Activated CD4-positive, CD25-positive, alpha-beta regulatory T cell treated with anti-CD3 and anti-CD28 coated beads, Interleukin-2, amount 50 U/mL, for 16 hours (primary cell): ENCODE data around the gene CARD9.
"Not testable (repeated sequence)": the region's sequence is repeated elsewhere in the genome, so short reads cannot be mapped to it uniquely, and the experiment has no call there.

ENCODE experiments used
- DNase-seq: peaks from one replicate; pipeline ENCODE4 v3.0.0-alpha.2; 2020; ENCODE audit warnings: low read depth, low spot score

Gene CARD9

DNA sequence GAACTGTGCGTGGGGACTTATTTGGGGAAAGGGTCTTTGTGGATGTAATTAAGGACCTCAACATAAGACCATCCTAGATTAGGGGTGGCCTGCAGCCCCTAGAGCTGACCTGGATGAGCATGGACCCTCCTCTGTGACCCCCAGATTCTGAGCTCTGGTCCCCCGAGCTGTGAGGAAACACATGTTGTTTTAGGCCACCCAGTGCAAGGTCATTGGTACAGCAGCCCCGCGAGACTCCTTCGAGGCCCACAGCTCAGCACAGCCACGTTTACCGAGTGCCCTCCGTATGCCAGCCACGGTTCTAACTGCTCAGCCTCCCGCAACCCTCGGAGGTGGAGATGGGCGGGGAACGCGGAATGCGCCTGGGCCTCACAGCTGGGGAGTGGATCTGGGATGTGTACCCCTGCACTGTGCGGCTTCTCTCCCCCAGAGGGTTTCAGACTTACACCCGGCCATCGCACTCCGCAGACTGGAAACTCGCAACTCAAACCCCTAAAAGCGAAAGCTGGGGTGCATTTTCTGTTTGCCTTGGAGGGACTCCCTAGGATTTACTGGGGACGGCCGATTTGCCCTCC is 50.6 kb downstream of the CARD9 start:
- DNase-seq, result no peak

DNA sequence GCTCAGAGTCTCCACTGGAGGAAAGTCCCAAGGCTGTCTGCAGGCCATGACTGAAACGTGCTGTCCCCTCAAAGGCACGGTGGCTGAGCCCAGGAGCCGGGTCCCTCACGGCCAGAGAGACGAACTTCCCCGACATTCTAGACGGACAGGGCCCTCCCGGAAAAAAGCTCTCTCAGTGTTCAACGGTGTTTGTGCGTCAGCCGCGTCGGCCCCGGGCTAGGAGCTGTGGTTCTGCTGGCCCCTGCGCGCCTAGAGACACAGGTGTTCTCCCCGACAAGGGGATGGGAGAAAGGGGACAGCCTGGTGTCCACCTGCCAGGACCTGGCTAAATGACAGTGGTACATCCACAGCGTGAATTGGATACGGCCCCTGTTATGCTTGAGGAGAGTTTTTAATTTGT is 51.9 kb downstream of the CARD9 start:
- DNase-seq, result no peak

DNA sequence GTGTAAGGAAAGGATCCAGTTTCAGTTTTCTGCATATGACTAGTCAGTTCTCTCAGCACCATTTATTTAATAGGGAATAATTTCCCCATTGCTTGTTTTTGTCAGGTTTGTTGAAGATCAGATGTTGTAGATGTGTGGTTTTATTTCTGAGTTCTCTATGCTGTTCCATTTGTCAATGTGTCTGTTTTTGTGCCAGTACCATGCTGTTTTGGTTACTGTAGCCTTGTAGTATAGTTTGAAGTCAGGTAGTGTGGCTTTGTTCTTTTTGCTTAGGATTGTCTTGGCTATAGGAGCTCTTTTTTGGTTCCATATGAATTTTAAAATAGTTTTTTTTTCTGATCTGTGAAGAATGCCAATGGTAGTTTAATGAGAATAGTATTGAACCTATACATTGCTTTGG is 52.5 kb downstream of the CARD9 start:
- DNase-seq, result not testable (repeated sequence)

DNA sequence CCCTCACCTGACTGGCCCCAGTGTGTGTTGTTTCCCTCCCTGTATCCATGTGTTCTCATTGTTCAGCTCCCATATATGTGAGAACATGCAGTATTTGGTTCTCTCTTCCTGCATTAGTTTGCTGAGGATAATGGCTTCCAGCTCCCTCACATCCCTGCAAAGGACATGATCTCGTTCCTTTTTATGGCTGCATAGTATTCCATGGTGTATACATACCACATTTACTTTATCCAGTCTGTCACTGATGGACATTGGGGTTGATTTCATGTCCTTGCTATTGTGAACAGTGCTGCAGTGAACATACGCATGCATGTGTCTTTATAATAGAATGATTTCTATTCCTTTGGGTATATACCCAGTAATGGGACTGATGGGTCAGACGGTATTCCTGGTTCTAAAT is 53.5 kb downstream of the CARD9 start:
- not testable (repeated sequence) for DNase-seq

DNA sequence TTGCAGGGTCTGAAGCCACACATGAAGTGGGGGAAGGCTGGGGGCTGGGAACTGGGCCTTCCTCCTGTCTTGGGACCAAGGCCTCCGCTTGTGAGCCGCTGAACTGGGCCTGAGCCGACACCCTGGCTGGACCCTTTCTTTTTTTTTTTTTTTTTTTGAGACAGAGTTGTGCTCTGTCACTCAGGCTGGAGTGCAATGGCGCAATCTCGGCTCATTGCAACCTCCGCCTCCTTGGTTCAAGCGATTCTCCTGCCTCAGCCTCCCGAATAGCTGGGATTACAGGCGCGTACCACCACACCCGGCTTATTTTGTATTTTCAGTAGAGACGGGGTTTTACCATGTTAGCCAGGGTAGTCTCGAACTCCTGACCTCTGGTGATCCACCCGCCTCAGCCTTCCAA is 54.2 kb downstream of the CARD9 start:
- not testable (repeated sequence) for DNase-seq

DNA sequence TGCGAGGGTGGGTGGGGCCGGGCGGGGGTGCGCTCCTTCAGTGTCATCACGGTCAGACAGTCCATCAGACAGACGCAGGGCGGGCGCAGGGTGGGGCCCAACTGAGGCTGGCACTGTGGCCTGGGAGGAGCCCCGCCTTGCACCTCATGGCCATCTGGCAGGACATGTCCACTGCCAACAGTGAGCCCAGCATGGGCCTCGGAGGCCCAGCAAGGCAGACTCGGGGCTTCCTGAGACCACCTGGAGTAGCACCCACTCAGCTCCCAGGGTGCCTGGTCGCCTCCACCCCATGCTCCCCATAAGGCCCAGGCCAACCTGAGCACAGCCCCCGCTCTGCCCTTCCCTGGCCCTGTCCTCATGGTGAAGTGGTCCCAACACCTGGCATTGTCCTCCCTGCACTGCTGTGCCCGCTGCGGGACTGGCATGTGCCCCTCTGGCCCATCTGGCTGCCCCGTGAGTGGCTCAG is 54.7 kb downstream of the CARD9 start:
- DNase-seq, result no peak

DNA sequence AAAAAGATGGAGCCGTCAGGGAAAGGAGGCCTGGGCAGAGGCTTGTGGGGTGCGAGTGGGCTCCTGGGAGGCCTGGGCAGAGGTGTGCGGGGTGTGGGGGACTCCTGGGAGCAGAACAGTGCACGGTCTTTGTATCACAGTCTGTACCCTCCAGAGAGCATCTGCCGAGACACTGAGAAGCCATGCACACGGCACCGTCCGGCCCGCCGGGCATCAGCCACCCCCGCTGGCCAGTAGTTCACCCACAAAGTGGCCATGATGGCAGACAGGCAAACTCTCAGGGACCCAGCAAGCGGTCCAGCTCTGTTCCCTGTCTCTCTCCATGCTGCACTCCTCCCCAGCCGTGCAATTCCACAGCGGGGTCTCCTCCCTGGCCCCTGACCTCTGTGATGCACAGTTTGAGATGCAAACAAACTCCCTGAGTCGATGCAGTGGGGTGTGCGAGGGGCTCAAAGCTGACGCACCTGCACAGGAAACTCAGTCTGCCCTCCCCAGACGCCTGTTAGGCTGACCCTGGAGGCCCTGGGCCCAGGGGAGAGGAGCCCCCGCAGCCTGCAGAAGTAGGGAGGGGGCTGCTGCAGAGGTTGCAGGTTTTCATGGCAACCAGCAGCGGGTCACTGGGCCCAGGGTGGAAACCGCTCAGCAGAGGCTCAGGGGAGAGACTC is 55.2 kb downstream of the CARD9 start:
- no peak for DNase-seq

DNA sequence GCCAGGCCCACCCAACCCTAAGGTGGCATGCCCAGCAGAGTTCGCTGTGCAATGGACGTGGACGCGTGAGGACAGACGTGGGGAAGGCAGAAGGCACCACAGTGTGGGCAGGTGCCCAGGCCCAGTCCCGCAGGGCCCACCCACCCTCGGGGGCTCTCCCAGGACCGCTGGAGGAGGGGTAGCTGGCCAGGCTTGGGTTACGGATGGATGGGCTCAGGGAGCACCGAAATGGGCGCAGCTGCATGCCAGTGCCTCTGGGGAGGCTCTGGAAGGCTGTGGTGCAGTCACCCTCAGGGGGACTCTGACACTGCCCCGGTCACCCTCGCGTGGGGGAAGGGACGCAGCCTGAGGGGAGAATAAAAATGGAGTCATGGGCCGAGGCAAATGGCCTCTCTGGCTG is 55.8 kb downstream of the CARD9 start:
- DNase-seq, result no peak

DNA sequence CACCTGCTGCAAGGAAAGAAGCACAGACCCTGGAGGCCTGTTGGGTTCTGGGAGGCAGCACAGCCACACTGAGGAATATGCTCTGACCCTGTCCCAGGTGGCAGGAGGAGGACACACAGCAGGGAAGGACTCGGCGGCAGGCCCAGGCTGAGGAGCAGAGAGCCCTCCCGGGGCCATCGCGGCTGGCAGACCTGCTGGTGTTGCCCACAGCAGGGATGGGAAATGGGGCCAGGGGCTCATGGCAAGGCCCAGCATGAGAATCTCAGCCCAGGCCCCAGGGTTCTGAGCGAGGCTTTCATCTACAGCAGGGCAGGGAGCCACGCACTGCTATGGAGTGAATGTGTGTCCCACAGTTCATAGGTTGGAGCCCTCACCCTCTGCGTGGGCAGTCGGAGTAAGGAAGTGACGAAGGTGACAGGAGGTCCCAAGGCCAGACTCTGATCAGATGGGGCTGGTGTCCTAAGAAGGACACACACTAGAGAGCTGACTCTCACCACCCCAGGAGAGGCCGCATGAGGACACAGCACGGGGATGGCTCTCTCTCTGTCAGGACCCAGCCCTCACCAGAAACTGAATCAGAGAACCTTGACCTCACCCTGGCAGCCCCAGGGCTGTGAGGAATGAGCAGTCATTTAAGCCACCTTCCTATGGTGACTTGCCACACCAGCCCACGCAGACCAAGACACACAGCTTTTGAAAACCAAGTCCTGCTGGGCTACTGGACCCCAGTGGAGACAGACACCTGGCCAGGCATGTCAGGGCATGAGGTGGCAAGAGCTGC is 56.4 kb downstream of the CARD9 start:
- no peak for DNase-seq

DNA sequence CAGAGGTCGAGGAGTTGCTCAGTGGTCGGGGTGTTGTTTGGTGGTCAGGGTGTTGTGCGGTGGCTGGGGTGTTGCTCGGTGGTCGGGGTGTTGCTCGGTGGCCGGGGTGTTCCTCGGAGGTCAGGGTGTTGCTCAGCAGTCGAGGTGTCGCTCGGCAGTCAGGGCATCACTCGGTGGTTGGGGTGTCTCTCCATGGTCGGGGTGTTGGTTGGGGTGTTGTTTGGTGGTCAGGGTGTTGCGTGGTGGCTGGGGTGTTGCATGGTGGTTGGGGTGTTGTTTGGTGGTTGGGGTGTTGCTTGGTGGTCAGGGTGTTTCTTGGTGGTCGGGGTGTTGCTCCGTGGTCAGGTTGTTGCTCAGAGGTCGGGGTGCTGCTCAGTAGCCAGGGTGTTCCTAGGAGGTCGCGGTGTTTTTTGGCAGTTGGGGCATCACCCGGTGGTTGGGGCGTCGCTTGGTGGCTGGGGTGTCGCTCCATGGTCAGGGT is 57.2 kb downstream of the CARD9 start:
- no peak for DNase-seq

DNA sequence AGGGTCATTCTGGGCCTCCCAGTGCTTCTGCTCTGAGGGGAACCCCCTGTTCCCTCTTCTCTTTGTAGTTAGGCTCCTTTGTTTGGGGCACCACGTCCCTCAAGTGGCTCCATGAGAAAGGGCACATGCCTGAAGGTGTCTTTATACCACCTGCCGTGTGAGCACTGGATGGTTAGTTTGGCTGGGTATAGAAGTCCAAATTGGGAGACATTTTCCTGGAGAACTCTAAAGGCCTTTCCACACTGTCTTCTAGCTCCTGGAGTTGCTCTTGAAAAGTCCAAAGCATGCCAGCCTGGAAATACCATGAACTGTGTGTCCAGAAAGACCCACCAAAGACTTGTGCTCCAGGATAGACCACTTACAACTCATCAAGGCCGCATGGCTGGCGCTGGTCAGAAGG is 58.5 kb downstream of the CARD9 start:
- DNase-seq, result no peak

DNA sequence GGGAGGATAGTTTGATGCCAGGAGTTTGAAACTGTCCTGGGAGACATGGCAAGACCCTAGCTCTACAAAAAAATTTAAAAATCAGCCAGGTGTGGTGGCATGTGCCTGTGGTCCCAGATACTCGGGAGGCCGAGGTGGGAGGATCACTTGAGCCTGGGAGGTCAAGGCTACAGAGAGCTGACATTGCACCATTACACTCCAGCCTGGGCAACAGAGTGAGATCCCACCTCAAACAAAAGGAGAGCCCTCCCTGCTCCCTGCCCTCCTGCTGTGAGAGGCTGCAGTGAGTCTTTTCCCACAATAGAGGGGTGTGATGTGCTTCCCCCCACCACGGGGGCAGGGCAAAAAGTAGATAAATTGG is 59.4 kb downstream of the CARD9 start:
- DNase-seq, result no peak
